HG03097 (cell line): ENCODE measurements around the gene COL11A1.
"Not testable (repeated sequence)": the region's sequence is repeated elsewhere in the genome, so short reads cannot be mapped to it uniquely, and the experiment has no call there.

Source experiments
- ATAC-seq: cut with Tn5 transposase; IDR thresholded peaks from one replicate; pipeline ENCODE4 v1.9.1; 2021; ENCODE audit not compliant: unreplicated experiment, low FRiP score

COL11A1 gene

DNA sequence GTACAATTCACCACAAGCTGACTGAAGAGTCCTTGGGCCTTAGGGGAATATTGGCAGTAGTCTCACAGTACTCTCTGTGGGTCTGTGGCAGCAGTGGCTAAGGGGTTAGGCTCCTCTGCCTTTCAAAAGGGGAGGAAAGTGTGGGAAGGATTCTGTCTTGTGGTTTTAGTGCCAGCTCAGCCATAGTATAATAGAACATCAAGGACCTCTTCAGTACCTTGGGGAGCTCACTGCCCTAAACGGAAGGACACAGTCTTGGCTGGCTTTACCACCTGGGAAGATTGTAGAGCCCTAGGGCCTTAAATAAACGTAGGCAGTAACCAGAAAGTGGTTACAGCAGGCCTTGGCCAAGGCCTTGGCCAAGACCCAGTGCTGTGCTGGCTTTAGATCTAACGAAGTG is 265.7 kb downstream of the COL11A1 start:
- no peak for ATAC-seq

DNA sequence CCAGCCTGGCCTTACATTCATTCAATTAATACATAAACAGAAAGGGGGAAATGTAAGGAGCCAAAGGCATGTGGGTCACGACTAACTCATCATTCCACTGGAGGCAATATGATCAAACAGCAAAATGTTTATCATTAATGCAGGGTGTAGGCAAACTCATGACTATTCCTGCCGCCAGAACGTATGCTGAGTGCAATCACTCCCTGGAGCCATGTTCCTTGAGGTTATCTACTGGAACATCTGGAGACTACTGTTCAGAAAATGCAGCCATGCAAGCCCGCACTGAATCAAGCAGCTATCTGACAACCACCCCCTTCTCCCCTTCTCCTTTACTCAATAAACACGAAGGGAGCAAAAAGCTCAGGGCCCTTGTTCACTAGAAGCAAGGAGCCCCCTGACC is 267.6 kb downstream of the COL11A1 start:
- no peak for ATAC-seq

DNA sequence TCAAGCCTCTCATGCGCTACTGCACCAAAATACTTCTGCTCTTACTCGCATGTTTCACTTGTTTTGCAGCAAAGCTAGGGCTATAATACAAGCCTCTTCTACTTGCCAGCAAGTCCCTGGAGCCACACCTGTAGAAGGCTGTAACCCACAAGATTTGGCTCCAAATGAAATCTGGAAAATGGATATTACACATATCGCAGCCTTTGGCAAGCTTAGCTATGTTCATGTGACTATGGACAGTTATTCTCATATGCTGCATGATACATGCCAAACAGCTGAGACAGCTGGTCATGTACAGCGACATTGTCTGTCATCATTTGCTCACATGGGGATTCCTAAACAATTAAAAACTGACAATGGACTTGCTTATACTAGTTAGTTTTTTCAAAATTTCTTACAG is 270.3 kb downstream of the COL11A1 start:
- no peak for ATAC-seq

DNA sequence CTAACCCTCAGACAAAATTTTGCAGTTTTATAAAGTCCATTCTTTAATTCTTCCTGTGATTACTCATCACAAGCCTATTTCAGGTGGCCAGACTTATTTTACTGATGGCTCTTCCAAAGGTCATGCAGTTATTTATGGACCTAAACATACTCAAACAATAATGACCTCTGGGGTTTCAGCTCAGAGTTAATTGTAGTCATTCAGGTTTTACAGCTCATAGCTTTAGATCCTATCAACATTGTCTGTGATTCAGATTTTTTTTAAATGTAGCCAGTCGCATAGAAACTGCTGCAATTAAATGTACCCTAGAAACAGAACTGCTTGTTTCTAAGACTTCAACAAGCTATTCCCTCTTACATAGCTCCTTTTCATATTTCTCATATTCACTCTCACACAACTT is 270.8 kb downstream of the COL11A1 start:
- no peak for ATAC-seq

DNA sequence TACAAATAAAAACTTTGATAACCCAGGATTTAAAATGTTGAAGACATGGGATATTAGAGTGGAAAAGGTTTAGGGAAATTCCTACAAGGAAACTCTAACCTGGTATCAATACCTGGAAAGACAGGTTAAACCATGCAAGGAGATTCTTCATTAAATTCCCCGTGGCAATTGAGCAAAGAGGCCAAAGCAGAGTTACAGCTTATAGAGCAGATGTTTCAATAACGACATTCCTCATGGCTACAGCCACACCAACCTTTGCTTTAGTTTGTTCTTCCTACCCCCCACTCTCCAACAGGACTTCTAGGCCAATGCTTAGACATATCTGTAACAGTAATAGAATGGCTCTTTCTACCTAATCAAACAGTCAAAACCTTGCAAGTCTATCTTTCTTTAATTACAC is 271.3 kb downstream of the COL11A1 start:
- no peak for ATAC-seq

DNA sequence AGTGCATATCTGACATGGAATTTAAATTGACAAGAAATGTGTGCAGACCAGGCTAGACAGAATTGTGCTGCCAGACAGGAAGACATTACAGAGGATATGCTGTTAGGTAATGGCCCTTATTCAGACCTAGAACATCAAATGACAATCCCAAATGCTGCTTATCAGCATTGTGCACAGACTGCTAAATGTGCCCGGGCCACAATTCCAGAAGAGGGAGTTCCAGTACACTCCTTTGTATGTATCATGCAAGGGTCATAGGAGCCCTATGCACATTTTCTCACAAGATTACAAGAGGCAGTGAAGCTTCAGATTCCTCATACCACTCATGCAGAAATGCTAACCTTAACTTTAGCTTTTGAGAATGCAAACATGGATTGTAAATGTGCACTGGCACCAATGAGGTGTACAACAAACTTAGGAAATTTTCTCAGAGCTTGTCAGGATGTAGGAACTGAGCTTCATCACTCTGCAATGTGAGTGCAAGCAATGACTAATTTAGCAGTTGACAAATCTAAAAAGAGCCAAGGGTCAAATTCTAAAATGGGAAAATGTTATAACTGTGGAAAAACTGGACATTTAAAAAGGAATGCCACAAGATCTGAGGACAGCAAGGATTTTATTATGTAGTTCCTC is 273.5 kb downstream of the COL11A1 start:
- ATAC-seq: no peak

DNA sequence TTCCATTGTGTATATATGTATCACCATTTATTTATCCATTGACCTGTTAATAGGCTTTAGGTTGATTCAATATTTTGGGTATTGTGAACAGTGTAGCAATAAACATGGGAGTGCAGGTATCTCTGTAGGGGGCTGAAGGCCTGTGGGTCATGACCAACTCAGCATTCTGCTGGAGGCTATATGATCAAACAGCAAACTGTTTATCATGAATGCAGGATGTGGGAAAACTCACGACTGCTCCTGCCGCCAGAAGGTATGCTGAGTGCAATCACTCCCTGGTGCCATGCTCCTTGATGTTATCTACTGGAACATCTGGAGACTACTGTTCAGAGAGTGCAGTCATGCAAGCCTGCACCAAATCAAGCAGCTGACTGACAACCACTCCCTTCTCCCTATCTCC is 275.2 kb downstream of the COL11A1 start:
- ATAC-seq: no peak

DNA sequence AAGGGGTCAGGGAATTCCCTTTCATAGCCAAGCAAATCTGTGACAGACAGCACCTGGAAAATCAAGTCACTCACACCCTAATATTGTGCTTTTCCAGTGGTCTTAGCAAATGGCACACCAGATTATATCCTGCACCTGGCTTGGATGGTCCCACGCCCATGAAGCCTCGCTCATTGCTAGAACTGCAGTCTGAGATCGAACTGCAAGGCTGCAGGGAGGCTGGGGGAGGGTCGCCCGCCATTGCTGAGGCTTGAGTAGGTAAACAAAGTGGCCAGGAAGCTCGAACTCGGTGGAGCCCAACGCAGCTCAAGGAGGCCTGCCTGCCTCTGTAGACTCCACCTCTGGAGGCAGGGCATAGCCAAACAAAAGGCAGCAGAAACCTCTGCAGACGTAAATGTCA is 281.6 kb downstream of the COL11A1 start:
- ATAC-seq: not testable (repeated sequence)
